A673 (cell line): ENCODE measurements around the gene TTC39A. TPM values are rescaled to one million over a fixed set of nuclear protein-coding genes. Genes with fewer than 3 reads are reported as not detected.

ENCODE experiments used
- BruUV-seq: library from RNA; stranded (reverse); fragments of 400-500 nt; replicated peaks from 2 replicates; lab custom pipeline; 2021; lab: Mats Ljungman, UMichigan
- CTCF ChIA-PET: fragments of 300-600 bp; sonication (Branson Sonifier 250); formaldehyde crosslinking; loops from one replicate; lab custom pipeline; 2022; ENCODE audit warnings: antibody characterized with exemption; lab: Charles Lee
- POLR2A ChIA-PET: fragments of 300-600 bp; sonication (Branson Sonifier 250); formaldehyde crosslinking; loops from one replicate; lab custom pipeline; 2022; ENCODE audit warnings: antibody characterized with exemption; ENCODE audit not compliant: low non-redundant PET; lab: Charles Lee
- DNase-seq: peaks from one replicate; pipeline ENCODE4 v3.0.0-alpha.2; 2015; ENCODE audit warnings: low spot score
- H3K27ac ChIP-seq: fragments of 200-600 bp; sonication (generic); 2 replicates; pipeline ENCODE4 v1.5.1; 2016; ENCODE audit warnings: mixed run types, low read depth, mild to moderate bottlenecking, mixed read lengths, antibody characterized with exemption, low read length; ENCODE audit not compliant: poor library complexity, severe bottlenecking
- H3K27me3 ChIP-seq: fragments of 200-600 bp; sonication (generic); replicated peaks from 2 replicates; pipeline ENCODE4 v1.6.1; 2017; ENCODE audit warnings: mixed run types, low read depth, mild to moderate bottlenecking, mixed read lengths, antibody characterized with exemption, low read length; ENCODE audit not compliant: insufficient read depth, poor library complexity
- H3K36me3 ChIP-seq: fragments of 200-600 bp; sonication (generic); 2 replicates; pipeline ENCODE4 v1.6.1; 2016; ENCODE audit warnings: mixed run types, mild to moderate bottlenecking, mixed read lengths, antibody characterized with exemption, low read length; ENCODE audit not compliant: insufficient read depth, poor library complexity, severe bottlenecking
- H3K4me1 ChIP-seq: fragments of 200-600 bp; sonication (generic); 2 replicates; pipeline ENCODE4 v1.6.1; 2017; ENCODE audit warnings: mixed run types, mild to moderate bottlenecking, mixed read lengths, antibody characterized with exemption, low read length; ENCODE audit not compliant: insufficient read depth, poor library complexity, severe bottlenecking
- H3K4me3 ChIP-seq: fragments of 200-600 bp; sonication (generic); 2 replicates; pipeline ENCODE4 v1.5.1; 2016; ENCODE audit warnings: low read depth, mixed run types, mild to moderate bottlenecking, mixed read lengths, low read length; ENCODE audit not compliant: poor library complexity, severe bottlenecking
- H3K9me3 ChIP-seq: fragments of 200-600 bp; sonication (generic); 2 replicates; pipeline ENCODE4 v1.6.1; 2016; ENCODE audit warnings: mixed run types, low read depth, mild to moderate bottlenecking, mixed read lengths, antibody characterized with exemption, low read length; ENCODE audit not compliant: poor library complexity, severe bottlenecking
- EZH2 ChIP-seq: fragments of 200-600 bp; sonication (generic); IDR thresholded peaks from 2 replicates; pipeline ENCODE4 v1.6.1; 2017; ENCODE audit warnings: borderline replicate concordance, low read depth, mild to moderate bottlenecking, mixed read lengths, antibody characterized with exemption, low read length; ENCODE audit not compliant: poor library complexity, severe bottlenecking
- intact Hi-C: fragments of 100-400 bp; cut with micrococcal nuclease; formaldehyde crosslinking; loops from one replicate; pipeline ENCODE4 v1.10.0; 2022; ENCODE audit not compliant: unreplicated experiment
- total RNA-seq: library from RNA; stranded (reverse); gene quantifications from 2 replicates; pipeline ENCODE4 v1.2.3, GENCODE V29; 2021
- TF ChIP-seq, protein P1 (sequence below): fragments of 300-800, 200-600 bp; sonication (generic); conservative IDR thresholded peaks from 2 replicates; pipeline ENCODE4 v1.5.1; 2017; ENCODE audit warnings: low read depth, mild to moderate bottlenecking, antibody characterized with exemption, low read length, moderate library complexity, mixed read lengths

The TTC39A gene
- total RNA-seq, 1 experiment from 2014 or later: 3.1 TPM

DNA sequence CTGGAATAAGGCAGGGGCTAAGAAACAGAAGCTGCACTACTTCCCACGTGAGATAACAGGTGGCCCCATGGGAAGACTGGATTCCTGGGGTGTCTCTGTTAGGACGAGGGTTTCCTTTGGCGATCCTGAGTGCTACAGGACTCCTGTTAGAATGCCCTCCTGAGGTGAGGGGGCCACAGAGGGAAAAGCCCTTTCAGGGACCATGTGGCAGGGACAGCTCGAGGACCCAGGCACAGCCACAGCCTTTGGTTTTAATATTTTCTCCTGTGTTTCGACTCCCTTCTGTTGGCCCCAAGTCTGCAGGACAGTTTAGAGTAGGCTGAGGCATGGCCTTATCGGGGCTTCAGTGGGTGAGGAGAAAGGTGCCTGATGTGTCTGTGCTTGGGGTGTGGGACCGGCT is 12.6 kb downstream of the TTC39A start:
- peaks cover 9% of the 10 kb centered on the region for H3K4me1 ChIP-seq
- DNase-seq: no peak
- ChIA-PET CTCF (interaction anchor here (0.6 kb wide), 1 partner anchor 1393 kb away, joined by 3 read pairs; no protein-coding TSS in a partner anchor), POLR2A (no interaction called here)
- H3K27me3 ChIP-seq: no peaks in the 10 kb centered on the region
- no peaks in the 10 kb centered on the region for H3K36me3 ChIP-seq
- intact Hi-C loops: no loop called here
- no TSS peak for BruUV-seq
- no peak overlapping the region for H3K4me3 ChIP-seq
- no peaks in the 10 kb centered on the region for H3K9me3 ChIP-seq
- H3K27ac ChIP-seq: no peak overlapping the region
- TF ChIP-seq, protein P1, sequence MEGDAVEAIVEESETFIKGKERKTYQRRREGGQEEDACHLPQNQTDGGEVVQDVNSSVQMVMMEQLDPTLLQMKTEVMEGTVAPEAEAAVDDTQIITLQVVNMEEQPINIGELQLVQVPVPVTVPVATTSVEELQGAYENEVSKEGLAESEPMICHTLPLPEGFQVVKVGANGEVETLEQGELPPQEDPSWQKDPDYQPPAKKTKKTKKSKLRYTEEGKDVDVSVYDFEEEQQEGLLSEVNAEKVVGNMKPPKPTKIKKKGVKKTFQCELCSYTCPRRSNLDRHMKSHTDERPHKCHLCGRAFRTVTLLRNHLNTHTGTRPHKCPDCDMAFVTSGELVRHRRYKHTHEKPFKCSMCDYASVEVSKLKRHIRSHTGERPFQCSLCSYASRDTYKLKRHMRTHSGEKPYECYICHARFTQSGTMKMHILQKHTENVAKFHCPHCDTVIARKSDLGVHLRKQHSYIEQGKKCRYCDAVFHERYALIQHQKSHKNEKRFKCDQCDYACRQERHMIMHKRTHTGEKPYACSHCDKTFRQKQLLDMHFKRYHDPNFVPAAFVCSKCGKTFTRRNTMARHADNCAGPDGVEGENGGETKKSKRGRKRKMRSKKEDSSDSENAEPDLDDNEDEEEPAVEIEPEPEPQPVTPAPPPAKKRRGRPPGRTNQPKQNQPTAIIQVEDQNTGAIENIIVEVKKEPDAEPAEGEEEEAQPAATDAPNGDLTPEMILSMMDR: no peak
- no peak for TF ChIP-seq EZH2

DNA sequence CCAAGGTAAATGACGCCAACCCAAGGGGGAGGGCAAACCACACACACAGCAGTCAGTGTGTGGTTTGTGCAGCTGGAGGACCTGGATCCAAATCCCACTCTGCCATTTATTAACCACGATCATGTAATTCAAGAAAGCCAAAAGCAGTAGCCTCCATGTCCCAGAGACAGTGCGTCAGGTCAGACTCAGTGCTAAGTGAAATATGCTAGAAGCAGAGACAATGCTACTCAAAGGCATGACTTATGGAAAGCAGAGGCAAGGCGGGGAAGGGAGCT is 13.6 kb downstream of the TTC39A start:
- POLR2A ChIA-PET: no interaction called here
- Histone ChIP-seq H3K27ac (no peak overlapping the region), H3K36me3 (no peaks in the 10 kb centered on the region), H3K4me1 (peaks cover 9% of the 10 kb centered on the region), H3K9me3 (no peaks in the 10 kb centered on the region), H3K27me3 (no peaks in the 10 kb centered on the region), H3K4me3 (no peak overlapping the region)
- DNase-seq: no peak
- CTCF ChIA-PET: no interaction called here
- BruUV-seq: no TSS peak
- intact Hi-C loops: no loop called here
- TF ChIP-seq, protein P1: no peak
- TF ChIP-seq EZH2: no peak

DNA sequence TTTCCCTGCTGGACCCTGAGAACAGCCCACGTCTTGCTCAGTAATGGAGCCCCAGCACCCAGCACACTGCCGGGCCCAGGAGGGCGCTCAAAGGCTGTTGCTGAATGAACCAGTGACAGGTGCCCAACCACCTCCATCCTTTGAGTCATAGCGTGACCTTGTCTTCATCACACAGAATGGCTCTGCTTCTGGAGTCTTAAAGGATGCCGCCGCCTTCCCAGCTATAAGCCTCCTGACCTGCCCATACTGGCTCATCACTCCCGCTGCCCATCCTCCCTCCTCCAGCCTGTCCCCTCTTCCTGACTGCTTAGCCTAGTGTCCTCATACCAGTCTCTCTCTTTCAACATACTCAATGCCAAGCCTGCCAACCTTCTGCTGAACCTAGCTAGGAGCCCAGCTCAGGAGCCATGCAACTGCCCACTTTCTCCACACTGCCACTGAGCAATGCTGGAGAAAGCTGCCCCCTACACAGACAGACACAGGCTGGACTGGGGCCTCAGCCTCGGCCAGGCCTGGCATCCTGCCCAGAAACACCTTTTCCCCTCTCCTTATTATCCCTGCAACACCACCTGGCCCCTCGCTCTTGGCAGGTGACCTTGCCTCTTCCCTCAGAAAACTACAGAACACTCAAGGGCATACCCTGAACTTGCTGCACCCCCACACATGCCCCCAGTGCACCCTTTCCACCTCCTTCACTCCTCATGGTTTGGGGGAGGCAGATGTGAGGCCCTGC is 14.1 kb downstream of the TTC39A start:
- no TSS peak for BruUV-seq
- POLR2A ChIA-PET: no interaction called here
- CTCF ChIA-PET: no interaction called here
- Histone ChIP-seq H3K27me3 (no peaks in the 10 kb centered on the region), H3K27ac (no peak overlapping the region), H3K4me1 (peaks cover 9% of the 10 kb centered on the region), H3K9me3 (no peaks in the 10 kb centered on the region), H3K36me3 (no peaks in the 10 kb centered on the region), H3K4me3 (no peak overlapping the region)
- intact Hi-C loops: no loop called here
- TF ChIP-seq, protein P1: no peak
- no peak for TF ChIP-seq EZH2
- DNase-seq: no peak
